ENCODE results near the gene CLSTN2. TPM values are rescaled to one million over a fixed set of nuclear protein-coding genes. Genes with fewer than 3 reads are reported as not detected.

The CLSTN2 gene
- total RNA-seq, 1 experiment from 2014 or later = 0.68 TPM

- Histone ChIP-seq H3K9me3 (ENCODE audit: control insufficient read depth, low read depth, low read length) (no peaks in the 10 kb centered on the region), H3T11ph (ENCODE audit: low read length) (no peak overlapping the region), H3K9ac (ENCODE audit: extremely low read depth, insufficient read length, low read length) (no peak overlapping the region), H4K91ac (ENCODE audit: insufficient read length, low read depth, low read length) (no peak overlapping the region), H3K4me2 (ENCODE audit: insufficient read depth, insufficient read length, low read length) (no peak overlapping the region), H2BK5ac (ENCODE audit: insufficient read length, low read length) (no peak overlapping the region), H4K5ac (ENCODE audit: insufficient read length, low read depth, low read length) (no peak overlapping the region), H3K27me3 (ENCODE audit: insufficient read depth, low read length) (no peaks in the 10 kb centered on the region), H2AK5ac (ENCODE audit: insufficient read length, low read length) (no peak overlapping the region), H3K4me1 (ENCODE audit: insufficient read depth, low read length) (no peaks in the 10 kb centered on the region), H3K56ac (ENCODE audit: insufficient read length, low read depth, low read length) (no peak overlapping the region), H3K23me2 (ENCODE audit: insufficient read length, low read depth, low read length, poor library complexity, severe bottlenecking) (no peaks in the 10 kb centered on the region), H2BK120ac (ENCODE audit: low read depth, low read length, poor library complexity, severe bottlenecking) (no peak overlapping the region), H3K79me1 (ENCODE audit: insufficient read depth, low read depth, low read length, poor library complexity, severe bottlenecking) (no peaks in the 10 kb centered on the region), H4K8ac (replicated peaks; ENCODE audit: insufficient read length, low read depth, low read length) (no peak overlapping the region), H3K23ac (ENCODE audit: insufficient read length, low read depth, low read length) (no peak overlapping the region), H2BK12ac (ENCODE audit: insufficient read length, low read depth, low read length) (no peak overlapping the region), H3K14ac (ENCODE audit: insufficient read depth, low read length) (no peak overlapping the region), H4K20me1 (ENCODE audit: control insufficient read depth, insufficient read depth, insufficient read length) (no peaks in the 10 kb centered on the region), H2AFZ (ENCODE audit: low read length) (no peak overlapping the region), H3K4ac (ENCODE audit: low read depth, low read length) (no peak overlapping the region), H3K27ac (ENCODE audit: insufficient read length, low read depth, low read length) (no peak overlapping the region), H2BK20ac (ENCODE audit: low read depth, low read length, poor library complexity, severe bottlenecking) (no peak overlapping the region), H3K18ac (ENCODE audit: insufficient read length, low read depth, low read length) (no peak overlapping the region), H3K79me2 (ENCODE audit: insufficient read depth, low read length) (no peaks in the 10 kb centered on the region), H2BK15ac (ENCODE audit: low read depth, low read length) (no peak overlapping the region)
- no peaks in the 10 kb centered on the region; the same call in 1 of the 2 replicates for H3K27me3 Mint-ChIP-seq (ENCODE audit: low read depth)
- TF ChIP-seq CTCF (conservative IDR thresholded peaks at IDR 0.05) = no peak
- peaks cover 0 to 8% (median 2%) of the 10 kb centered on the region in 3 experiments; a peak in 2 of 7 replicates for H3K36me3 Mint-ChIP-seq (ENCODE audit: insufficient read depth in 1 of 3, low read depth in 3 of 3)
- no peak overlapping the region for H3K4me3 Mint-ChIP-seq
- DNase-seq = no peak
- no CpG with 5 or more reads among the region's 5 CpGs for WGBS (ENCODE audit: extremely low coverage, insufficient read length, low lambda C conversion rate)
- H3K27ac Mint-ChIP-seq = no peak overlapping the region
- peaks cover 2 to 6% of the 10 kb centered on the region in 2 experiments; a peak in 4 of 5 replicates for H3K9me3 Mint-ChIP-seq
- H3K4me1 Mint-ChIP-seq = peaks cover 2 to 3% of the 10 kb centered on the region in 2 experiments; a peak in 2 of 4 replicates
Measured at GRCh38 chr3:140167600-140168281, 232.8 kb downstream of the CLSTN2 start.

Measured in H9 (cell line).